ENCODE results near the gene ME1. TPM values are rescaled to one million over a fixed set of nuclear protein-coding genes. Genes with fewer than 3 reads are reported as not detected.
"Not testable (repeated sequence)": the region's sequence is repeated elsewhere in the genome, so short reads cannot be mapped to it uniquely, and the experiment has no call there.

Gene ME1
- total and polyA plus RNA-seq, 2 experiments from 2014 or later: 4.0 to 10.0 TPM

DNA sequence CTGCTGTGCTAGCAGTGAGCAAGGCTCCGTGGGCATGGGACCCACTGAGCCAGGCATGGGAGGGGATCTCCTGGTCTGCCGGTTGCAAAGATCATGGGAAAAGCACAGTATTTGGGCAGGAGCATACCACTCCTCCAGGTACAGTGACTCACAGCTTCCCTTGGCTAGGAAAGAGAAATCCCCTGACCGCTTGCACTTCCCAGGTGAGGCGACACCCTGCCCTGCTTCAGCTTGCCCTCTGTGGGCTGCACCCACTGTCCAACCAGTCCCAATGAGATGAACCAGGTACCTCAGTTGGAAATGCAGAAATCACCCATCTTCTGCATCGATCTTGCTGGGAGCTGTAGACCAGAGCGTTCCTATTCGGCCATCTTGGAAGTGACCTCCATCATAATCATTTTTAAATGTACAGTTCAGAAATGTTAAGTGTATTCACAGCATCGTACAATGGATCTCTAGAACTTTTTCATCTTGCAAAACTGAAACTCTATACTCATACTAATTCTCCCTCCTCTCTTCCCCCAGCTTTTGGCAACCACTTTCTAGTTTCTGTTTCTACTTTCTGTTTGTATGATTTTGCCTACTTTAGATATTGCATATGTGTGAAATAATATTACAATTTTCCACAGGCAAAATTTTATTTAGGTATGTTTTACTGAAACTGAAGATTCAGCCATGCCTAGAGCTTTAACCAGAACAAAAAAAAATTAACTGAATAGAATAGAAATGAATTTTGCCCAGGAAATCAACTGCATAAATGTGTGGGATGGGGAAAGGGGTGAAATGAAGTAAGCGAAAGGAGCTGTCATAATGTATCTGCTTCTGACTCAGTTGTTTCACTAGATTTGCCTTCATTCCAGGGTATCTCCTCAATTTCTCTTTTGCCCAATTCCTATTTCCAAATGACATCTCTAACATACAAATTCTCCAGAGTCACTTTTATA is 137.7 kb downstream of the ME1 start:
- in situ Hi-C loops (cut with MboI): no loop called here
- no peaks in the 10 kb centered on the region for H3K36me3 ChIP-seq (ENCODE audit: low read depth)
- no peaks in the 10 kb centered on the region for H3K79me2 ChIP-seq (ENCODE audit: insufficient read depth)
- no peak overlapping the region for H3K4me3 ChIP-seq
- no peaks in the 10 kb centered on the region for H3K9me2 ChIP-seq (ENCODE audit: insufficient read depth)
- no peaks in the 10 kb centered on the region for H4K20me1 ChIP-seq (ENCODE audit: insufficient read depth)
- no peaks in the 10 kb centered on the region for H3K27me3 ChIP-seq (replicated peaks; ENCODE audit: insufficient read depth)
- H3K27ac ChIP-seq: no peak overlapping the region
- H3F3A ChIP-seq (ENCODE audit: insufficient read depth): no peaks in the 10 kb centered on the region
- no peaks in the 10 kb centered on the region for H3K9me3 ChIP-seq (ENCODE audit: low read depth)
- no peak overlapping the region for H3K4me2 ChIP-seq (ENCODE audit: unreplicated experiment)
- WGBS, 2 experiments (ENCODE audit: low coverage in 1 of 2, low lambda C conversion rate in 2 of 2, missing lambda C conversion rate in 2 of 2): 93 to 95% methylated on average over 7 to 9 of the region's 9 CpGs
- H3K4me1 ChIP-seq (ENCODE audit: insufficient read depth): no peaks in the 10 kb centered on the region
- TF ChIP-seq EZH2phosphoT487 (IDR thresholded peaks at IDR 0.05; ENCODE audit: insufficient read depth, low read depth) (no peak), EZH2 (IDR thresholded peaks at IDR 0.05; ENCODE audit: insufficient read depth, poor library complexity, severe bottlenecking) (no peak)
- H2AFZ ChIP-seq: no peak overlapping the region
- no peak overlapping the region for H3K9ac ChIP-seq
- no peak for DNase-seq

DNA sequence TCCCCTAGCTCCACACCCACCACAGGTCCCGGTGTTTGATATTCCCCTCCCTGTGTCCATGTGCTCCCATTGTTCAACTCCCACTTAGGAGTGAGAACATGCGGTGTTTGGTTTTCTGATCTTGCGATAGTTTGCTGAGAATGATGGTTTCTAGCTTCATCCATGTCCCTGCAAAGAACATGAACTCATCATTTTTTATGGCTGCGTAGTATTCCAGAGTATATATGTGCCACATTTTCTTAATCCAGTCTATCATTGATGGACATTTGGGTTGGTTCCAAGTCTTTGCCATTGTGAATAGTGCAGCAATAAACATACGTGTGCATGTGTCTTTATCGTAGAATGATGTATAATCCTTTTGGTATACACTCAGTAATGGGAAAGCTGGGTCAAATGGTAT is 143.6 kb downstream of the ME1 start:
- H2AFZ ChIP-seq; H3K9me3 ChIP-seq (ENCODE audit: low read depth); H3K79me2 ChIP-seq (ENCODE audit: insufficient read depth); H3K4me3 ChIP-seq; H4K20me1 ChIP-seq (ENCODE audit: insufficient read depth); H3K9ac ChIP-seq; H3K36me3 ChIP-seq (ENCODE audit: low read depth); H3K4me2 ChIP-seq (ENCODE audit: unreplicated experiment); DNase-seq; H3F3A ChIP-seq (ENCODE audit: insufficient read depth); H3K4me1 ChIP-seq (ENCODE audit: insufficient read depth); in situ Hi-C loops (cut with MboI); H3K27me3 ChIP-seq (replicated peaks; ENCODE audit: insufficient read depth); H3K27ac ChIP-seq; H3K9me2 ChIP-seq (ENCODE audit: insufficient read depth): not testable (repeated sequence)
- WGBS, 2 experiments (ENCODE audit: low coverage in 1 of 2, low lambda C conversion rate in 2 of 2, missing lambda C conversion rate in 2 of 2): 91 to 96% methylated on average over 6 of the region's 6 CpGs

DNA sequence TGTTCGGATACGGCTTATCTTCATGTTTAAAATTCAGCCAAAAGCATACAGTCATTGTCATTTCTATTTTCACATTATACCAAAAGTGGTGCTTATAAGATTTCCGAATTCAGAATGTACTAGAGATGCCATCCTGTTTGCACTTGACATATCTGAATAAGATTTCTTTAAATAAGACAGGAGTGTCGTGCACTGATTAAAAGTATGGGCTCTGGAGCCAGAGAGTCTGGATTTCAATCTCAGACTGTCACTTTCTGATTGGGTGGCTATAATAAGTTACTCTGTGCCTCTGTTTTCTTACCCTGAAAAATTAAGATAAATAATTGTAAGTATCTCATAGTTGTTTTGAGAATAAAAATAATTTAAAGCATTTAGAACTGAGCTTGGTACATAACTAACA is 144.9 kb downstream of the ME1 start:
- no peaks in the 10 kb centered on the region for H3K9me3 ChIP-seq (ENCODE audit: low read depth)
- no peak overlapping the region for H3K27ac ChIP-seq
- TF ChIP-seq EZH2 (IDR thresholded peaks at IDR 0.05; ENCODE audit: insufficient read depth, poor library complexity, severe bottlenecking): no peak
- no peak for TF ChIP-seq EZH2phosphoT487 (IDR thresholded peaks at IDR 0.05; ENCODE audit: insufficient read depth, low read depth)
- no peak overlapping the region for H3K4me3 ChIP-seq
- H3K9ac ChIP-seq: no peak overlapping the region
- H3F3A ChIP-seq (ENCODE audit: insufficient read depth): no peaks in the 10 kb centered on the region
- no peaks in the 10 kb centered on the region for H3K27me3 ChIP-seq (replicated peaks; ENCODE audit: insufficient read depth)
- H2AFZ ChIP-seq: no peak overlapping the region
- in situ Hi-C loops (cut with MboI): no loop called here
- no peak overlapping the region for H3K4me2 ChIP-seq (ENCODE audit: unreplicated experiment)
- 72 to 76% methylated on average over 4 of the region's 4 CpGs for WGBS, 2 experiments (ENCODE audit: low coverage in 1 of 2, low lambda C conversion rate in 2 of 2, missing lambda C conversion rate in 2 of 2)
- H4K20me1 ChIP-seq (ENCODE audit: insufficient read depth): no peaks in the 10 kb centered on the region
- no peaks in the 10 kb centered on the region for H3K36me3 ChIP-seq (ENCODE audit: low read depth)
- H3K79me2 ChIP-seq (ENCODE audit: insufficient read depth): no peaks in the 10 kb centered on the region
- H3K4me1 ChIP-seq (ENCODE audit: insufficient read depth): no peaks in the 10 kb centered on the region
- no peak for DNase-seq
- H3K9me2 ChIP-seq (ENCODE audit: insufficient read depth): no peaks in the 10 kb centered on the region

DNA sequence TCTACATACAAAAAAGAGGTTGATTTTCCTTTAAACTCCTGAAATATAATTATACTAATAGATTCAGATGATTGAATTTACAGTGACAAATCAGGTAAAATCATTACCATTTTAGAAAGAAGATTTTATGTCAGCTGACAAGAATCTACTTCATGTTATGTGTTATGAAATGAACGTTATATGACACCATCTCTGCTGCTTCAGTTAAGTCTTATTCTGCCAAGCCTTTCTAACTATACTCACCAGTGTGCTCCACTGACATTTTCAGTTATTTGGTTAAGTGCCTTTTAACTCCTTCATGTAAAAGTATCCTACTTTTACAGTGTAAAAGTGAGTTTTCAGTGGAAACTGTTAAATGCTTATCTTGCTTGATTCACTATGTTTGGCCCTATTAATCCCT is 157.3 kb downstream of the ME1 start:
- Histone ChIP-seq H3K36me3 (ENCODE audit: low read depth) (no peaks in the 10 kb centered on the region), H3K27ac (no peak overlapping the region), H3K4me3 (no peak overlapping the region), H3K9me3 (ENCODE audit: low read depth) (no peaks in the 10 kb centered on the region), H3K27me3 (replicated peaks; ENCODE audit: insufficient read depth) (peaks cover 16% of the 10 kb centered on the region), H3K9ac (no peak overlapping the region), H3K9me2 (ENCODE audit: insufficient read depth) (no peaks in the 10 kb centered on the region), H4K20me1 (ENCODE audit: insufficient read depth) (no peaks in the 10 kb centered on the region), H3K4me1 (ENCODE audit: insufficient read depth) (peaks cover 12% of the 10 kb centered on the region), H2AFZ (no peak overlapping the region), H3K79me2 (ENCODE audit: insufficient read depth) (no peaks in the 10 kb centered on the region), H3F3A (ENCODE audit: insufficient read depth) (no peaks in the 10 kb centered on the region), H3K4me2 (ENCODE audit: unreplicated experiment) (no peak overlapping the region)
- no peak for DNase-seq
- in situ Hi-C loops (cut with MboI): no loop called here
- TF ChIP-seq EZH2 (IDR thresholded peaks at IDR 0.05; ENCODE audit: insufficient read depth, poor library complexity, severe bottlenecking) (no peak), EZH2phosphoT487 (IDR thresholded peaks at IDR 0.05; ENCODE audit: insufficient read depth, low read depth) (no peak)
- WGBS, 2 experiments (ENCODE audit: low coverage in 1 of 2, low lambda C conversion rate in 2 of 2, missing lambda C conversion rate in 2 of 2): 87 to 93% methylated on average over 1 of the region's 1 CpG

Data from GM23248 (cell line).